NCI-H2029 (cell line): ENCODE measurements around the gene CENPO.

Source experiments
- DNase-seq: peaks from one replicate; lab custom pipeline; 2025; lab: John Stamatoyannopoulos, UW

CENPO gene, protein sequence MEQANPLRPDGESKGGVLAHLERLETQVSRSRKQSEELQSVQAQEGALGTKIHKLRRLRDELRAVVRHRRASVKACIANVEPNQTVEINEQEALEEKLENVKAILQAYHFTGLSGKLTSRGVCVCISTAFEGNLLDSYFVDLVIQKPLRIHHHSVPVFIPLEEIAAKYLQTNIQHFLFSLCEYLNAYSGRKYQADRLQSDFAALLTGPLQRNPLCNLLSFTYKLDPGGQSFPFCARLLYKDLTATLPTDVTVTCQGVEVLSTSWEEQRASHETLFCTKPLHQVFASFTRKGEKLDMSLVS

DNA sequence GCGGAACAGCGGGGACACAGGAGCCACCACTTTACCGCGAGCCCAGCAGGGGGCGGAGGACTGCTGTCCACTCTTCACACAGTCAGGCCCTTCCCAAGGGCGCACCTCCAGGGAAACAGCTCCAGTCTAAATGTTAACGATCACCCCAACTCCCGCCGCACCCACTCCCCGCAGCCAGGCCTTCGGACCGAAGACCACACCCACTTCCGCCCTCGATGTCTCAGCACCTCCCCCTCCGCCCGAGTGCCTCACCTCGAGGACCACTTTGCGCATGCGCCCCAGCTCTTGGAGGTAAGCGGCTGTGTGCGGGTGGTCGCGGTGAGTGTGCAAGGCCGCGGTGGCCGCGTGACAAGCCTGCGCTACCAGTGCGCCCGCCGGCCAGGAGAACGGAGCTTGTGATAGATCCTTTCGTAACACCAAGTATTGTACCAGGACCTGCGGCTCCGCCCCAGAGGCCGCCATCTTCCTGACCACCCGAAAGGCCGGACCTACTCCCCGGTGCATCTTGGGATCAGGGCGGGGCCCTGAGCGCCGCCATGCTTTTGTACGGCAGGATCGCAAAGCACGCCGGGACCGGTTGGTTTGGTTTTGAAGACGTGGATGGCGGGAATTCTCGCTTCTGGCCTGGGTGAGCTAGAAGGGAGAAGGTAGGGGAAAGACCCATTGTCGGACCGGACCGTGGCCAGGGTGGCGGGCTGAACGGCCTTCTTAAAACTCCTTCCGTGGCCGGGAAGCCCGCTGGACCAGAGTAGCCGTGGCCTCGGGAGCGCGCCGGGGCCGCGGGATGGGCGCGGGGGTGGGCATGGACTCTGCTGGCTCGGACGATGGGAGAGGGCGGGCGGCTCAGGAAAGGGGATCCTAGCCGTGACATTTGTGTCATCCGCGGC is at the start of gene CENPO, which contains the start of gene PTRHD1:
TSS of gene CENPO (plus strand) at position 552 of the 887 bp plus-strand sequence. CDS start 495 bp downstream, outside the sequence.
TSS of gene PTRHD1 (minus strand) at position 518 of the 887 bp plus-strand sequence. CDS start at position 504, 14 bp downstream.
- DNase-seq: peak; percentile 95

DNA sequence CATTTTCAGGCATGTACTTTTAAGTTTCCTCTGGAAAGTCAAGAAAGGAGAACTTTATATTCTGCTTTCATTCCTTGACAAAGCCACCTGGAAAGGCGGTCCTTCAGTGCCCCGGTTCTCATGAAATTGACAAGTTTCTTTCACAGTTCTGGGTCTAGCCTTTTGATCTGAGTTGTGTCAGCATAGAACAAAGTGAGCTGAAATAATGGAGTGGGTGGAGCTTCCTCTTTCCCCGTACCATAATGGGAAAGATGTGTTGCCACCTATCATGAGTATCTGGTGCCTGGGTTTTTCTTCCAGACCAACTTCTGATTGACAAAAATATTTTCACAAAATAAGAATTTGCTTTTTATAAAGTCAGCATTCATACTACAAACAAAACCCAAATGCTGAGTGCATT is 49.3 kb upstream of the CENPO start:
- no peak for DNase-seq

DNA sequence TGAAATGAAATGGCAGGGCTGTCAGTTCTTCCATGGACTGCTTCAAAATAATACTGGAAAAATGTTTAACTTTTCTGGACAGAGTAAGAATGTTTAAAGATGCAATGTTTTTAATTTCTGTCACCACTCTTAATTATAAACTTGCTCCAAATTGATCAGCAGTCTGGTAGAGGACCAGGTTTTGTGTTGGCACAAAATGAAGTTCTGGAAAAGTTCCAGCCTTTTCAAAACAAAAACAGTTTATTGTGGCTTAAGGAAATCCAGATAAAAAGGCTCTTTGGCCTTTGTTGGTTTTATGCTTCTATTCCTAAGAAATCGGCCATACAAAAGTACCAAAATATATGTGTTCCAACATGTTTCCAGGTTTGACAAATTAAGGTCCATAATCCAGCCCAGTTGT is 48.9 kb upstream of the CENPO start:
- DNase-seq: no peak

DNA sequence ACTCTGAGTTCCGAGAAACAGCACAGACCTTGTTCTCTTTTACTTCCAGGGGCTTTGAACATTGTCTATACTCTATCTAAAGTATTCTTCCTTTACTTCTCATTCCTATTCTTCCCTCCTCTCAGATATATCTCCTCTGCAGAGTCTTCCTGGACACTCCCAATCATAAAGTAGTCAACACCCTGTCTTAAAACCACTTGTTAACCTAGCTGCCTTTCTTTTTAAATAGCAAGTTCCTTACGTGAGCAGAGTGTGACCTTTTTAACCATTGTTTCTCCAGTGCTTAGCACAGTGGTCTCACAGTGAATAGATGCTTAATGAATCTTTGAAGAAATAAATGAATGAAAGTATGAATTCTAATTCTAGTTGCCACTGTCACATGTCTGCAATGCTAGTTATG is 47.4 kb upstream of the CENPO start:
- no peak for DNase-seq

DNA sequence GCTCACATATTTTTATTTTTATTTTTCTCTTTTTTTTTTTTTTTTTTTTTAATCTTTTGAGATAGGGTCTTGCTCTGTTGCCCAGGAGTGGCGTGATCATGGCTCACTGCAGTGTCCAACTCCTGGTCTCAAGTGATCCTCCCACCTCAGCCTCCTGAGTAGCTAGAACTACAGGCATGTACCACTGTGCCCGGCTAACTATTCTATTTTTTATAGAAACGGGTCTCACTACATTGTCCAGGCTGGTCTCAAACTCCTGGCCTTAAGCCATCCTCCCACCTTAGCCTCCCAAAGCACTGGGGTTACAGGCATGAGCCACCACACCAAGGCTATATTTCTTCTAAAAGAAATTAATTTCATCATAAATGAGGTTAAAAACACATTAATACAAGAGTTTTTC is 45.9 kb upstream of the CENPO start:
- DNase-seq: no peak

DNA sequence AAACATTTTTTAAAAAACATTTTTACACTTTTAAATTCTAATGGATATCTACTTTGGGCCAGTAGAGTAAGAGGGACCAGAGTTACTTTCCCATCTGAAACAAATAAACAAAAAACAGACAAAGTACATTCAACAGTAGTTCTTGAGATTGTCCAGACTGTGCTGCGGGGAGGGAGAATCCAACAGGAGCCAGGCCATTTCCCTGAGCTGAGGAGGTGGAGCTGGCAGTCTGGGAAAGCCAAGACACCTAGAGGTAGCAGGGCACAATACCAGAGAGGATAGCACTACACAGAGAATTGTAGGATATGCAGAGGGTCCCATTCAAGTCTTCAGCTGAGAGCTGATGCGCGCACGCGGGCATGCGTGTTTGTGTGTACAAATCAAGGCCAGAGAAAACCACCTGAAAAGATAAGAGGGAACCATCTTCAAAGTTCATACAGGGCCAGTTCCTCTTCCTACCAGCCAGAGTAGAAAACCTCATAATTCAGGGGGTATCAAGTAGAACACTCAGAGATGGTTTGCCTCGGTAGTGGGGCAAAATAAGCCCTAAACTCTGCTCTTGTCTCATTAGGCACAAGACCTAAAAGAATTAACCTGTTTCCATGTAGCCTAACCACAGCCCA is 44.0 kb upstream of the CENPO start:
- no peak for DNase-seq

DNA sequence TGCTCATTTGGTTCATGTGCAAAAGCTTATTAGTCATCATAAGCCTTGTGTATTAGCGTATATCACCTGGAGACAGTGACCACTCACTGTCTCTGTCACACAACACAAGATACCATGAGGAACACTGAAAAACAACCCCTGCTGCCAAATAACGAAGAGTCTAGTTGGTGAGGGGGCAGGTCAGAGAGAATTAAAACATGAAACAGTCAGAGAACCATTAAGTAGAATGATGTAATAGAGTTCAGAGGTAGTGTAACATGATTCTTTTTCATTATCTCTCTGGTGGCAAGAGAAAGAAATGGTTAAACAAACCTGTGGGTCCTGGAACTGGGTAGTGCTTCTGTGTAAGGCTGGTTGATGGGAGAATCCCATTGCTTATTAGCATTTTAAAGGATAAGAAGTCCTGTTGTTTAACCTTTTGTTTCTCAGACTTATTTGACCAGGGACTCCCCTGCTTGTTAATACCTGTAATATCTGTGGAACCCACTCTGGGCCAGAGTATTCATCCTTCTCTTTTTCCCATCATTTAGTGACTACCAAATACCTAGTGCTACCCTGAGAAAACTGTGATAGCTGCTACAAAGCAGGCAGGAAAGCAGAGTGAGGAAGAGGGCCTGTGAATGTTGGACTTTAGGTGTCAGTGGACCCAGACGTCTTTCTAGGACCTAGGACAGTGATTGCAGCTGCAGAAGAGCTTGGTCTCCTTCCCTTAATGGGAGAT is 38.1 kb upstream of the CENPO start:
- peak; percentile 14 for DNase-seq

DNA sequence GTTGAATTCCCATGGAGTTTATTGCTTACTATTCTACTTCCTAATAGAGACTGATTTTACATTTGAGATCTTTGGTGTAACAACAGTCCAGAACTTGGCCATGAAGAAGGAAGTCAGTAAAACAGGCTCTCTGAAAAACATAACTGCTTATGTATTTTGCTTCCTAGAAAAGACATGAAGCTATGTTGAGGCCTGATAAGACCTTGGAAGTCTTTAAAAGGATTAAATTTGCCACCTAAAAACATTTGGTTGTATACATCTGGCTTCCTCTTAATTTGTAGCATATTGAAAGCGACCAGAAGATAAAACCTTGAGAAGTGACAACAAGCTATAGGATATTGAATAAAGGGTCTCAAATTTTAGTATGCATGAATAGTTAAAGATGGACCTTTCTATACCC is 36.4 kb upstream of the CENPO start:
- no peak for DNase-seq

DNA sequence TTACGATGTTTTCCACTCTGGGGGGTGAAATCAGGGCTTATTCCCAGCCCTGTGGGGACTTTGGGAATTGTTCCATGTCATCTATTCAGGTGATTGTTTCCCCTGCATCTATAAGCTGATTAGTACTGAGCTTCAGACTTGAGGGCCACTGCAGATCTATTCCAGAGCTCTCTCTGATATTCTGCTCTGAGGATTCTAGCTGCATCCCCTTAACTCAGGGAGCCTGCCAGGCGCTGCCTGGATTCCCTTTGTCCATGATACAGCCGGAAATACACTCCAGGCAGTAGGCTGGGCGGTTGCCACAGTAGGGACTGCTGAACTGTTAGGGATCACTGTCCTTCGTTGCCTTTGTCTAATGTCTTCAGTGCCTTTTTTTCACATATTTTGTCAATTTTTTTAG is 31.4 kb upstream of the CENPO start:
- DNase-seq: no peak

DNA sequence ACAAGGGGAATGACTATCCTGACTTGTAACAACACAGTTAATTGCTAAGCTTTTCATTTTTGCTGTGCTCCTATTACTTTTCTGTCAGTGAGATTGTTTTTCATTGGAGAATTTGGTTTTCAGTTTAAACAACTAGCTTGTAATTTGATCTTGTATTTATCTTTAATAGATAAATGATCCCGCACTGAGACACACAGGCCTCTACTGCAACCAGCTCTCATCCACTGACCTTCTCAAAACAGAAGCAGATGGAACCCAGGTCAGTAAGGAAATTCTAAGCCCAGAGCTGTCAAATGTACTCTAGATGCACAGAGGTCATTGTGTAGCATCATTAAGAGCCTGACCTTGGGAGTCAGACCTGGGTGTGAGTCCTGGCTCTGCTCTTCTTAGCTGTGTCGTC is 30.7 kb upstream of the CENPO start:
- no peak for DNase-seq

DNA sequence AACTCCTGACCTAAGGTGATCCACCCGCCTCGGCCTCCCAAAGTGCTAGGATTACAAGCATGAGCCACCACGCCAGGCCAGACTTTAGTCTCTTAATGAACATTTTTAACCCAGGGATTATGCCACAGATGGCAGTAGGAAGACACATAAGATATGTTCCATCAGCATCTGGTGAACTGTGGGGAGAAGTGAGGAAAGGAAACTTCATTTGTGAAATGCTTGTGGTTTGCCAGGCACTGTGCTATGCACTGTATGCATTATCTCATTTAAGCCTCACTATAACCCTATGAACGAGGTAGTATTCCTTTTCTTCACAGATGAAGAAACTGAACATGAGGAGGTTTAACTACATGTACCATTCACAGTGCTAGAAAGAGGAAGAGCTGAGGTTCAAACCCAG is 29.4 kb upstream of the CENPO start:
- no peak for DNase-seq

DNA sequence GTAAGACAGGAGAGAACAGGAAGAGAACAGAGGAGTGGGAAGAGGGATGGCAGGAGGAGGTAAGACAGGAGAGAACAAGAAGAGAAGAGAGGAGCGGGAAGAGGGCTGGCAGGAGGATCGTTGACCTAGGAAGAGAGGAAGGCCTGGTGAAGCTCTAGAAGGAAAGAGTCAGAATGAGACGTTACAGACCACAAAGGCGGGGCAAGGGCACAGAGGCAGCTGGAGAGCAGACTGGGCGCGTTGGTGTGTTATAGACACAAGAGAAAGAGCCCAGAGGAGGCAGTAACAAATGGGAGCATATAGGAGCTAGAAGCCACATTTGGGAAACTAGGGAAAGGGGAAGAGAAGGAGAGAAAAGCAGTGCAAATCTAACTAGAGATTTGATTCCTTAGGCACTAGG is 26.6 kb upstream of the CENPO start:
- no peak for DNase-seq

DNA sequence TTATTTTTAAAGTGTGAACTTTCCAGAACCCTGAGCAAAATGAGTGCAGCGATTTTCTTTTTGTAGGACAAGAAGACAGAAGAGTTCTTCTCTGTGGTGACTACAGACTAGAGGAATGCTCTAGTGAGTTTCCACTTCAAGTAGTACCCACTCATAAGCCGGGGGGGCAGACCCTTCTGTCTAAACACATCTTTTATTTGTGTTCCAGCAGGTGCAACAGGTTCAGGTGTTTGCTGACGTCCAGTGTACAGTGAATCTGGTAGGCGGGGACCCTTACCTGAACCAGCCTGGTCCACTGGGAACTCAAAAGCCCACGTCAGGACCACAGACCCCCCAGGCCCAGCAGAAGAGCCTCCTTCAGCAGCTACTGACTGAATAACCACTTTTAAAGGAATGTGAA is 25.2 kb upstream of the CENPO start:
- peak; percentile 10 for DNase-seq

DNA sequence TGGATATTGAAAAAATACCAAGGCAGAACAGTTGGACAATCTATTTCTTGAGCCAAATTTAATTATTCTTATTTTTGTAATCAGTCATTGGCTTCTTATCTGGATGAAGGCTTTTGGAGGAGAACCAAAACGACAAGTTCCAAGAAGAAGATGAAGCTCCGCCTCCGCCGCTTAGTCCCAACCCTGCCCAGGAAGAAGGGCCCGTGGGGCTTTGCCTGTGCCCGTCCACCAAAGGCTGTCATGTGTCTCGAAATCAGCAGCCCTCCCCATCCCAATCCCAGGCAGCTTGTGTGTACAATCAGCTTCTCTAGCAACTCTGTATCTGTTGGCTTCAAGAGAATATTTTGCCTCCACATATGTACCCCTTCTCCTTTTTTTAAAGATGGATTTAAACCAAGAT is 24.6 kb upstream of the CENPO start:
- DNase-seq: no peak

DNA sequence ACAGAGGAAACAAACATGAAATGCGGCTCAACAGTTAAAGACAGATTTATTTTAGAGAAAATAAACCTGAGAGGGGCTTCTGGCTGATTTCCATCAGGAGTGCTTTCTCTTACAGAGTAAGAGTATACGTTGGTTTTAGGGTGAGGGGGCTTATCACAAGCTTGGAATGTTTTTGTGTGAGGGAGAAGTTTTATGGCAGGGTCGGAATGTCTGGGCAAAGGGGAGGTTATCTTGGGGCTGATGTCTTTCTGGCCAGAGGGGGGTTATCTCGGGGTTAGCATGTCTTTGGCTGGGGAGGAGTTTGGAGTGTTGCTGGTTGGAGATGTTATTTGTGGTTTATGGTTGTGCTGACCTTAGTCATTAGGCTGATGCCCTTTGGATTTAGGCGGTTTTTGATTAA is 22.2 kb upstream of the CENPO start:
- no peak for DNase-seq

DNA sequence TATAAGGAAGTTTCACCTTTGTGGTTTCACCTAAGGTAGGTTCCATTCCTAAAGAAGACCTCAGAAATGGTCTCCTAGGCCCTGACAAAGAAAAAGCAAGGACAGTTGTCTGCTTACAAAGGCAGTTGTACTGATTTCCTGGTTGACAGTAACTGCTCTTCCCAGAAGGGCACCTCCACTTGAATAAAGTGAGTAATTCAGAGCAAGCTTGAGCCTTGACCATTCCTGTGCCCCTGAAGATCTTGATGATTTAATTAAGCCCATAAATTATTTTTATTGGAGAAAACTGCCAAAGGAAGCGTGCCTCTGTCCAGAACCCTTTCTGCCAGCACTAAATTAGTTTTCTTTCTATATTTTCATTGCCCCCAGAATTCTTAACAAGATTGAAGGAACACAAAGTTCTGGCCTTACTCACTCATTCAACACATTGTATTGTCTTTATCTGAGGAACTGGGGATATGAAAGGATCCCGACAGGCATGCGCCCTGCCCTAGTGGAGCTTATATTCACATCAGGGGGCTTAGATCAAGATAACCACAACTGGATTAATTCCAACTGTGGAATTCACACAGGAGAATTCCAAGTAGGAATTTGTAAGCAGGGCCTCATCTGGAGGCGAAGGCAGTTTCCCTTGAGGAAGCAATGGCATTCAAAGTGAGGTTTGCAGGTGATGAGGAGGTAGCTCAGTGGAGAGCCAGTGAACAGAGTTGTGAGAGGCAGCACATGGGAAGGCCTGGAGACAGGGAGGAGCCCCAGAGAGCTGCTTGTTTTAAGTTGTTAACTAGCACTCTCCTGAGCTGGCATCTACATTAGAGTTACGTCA is 21.2 kb upstream of the CENPO start:
- DNase-seq: no peak

DNA sequence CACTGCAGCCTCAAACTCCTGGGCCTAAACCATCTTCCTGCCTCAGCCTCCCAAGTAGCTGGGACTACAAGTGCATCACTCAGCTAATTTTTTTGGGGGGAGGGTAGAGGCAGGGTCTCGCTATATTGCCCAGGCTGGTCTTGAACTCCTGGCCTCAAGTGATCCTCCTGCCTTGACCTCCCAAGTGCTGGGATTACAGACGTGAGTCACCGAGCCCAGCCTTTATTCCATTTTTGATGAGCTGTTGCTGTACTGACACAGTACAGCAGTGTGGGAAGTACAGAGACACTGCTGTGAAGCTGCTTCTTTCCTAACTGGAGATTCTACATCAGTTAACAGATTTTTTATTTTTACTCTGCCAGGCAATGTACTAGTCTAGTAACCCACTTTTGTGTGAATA is 18.9 kb upstream of the CENPO start:
- no peak for DNase-seq

DNA sequence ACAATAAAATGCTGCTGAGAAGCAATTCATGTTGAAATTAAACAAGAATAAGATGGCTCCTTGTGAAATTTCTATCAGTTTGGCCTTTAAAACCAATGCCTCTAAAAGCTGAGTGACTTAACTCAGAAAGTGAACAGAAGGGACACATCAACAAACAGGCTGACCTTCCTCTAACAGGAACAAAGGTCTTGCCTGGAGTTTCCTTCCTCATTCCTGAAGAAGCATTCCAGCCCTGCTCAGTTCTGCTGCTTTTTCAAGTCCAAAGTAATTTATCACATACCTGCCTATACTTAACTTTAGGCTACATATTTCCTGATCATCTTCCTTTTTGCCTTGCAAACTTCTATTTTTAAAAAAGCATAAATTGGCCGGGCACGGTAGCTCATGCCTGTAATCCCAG is 14.1 kb upstream of the CENPO start:
- DNase-seq: no peak

DNA sequence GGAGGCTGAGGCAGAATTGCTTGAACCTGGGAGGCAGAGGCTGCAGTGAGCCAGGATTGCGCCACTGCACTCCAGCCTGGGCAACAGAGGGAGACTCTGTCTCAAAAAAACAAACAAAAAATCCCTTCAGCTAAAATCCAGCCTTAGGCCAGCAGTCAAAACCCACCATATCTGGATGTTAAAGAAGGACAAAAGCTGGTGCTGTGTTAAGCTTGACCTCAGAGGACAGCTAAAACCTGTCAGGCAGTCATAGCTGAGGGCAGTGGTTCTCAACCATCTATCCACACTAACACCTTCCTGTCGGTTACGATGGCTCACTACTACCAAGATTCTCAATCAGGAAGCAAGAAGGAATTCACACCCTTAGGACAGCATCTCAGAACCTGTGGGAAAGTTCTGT is 9.6 kb upstream of the CENPO start:
- no peak for DNase-seq

DNA sequence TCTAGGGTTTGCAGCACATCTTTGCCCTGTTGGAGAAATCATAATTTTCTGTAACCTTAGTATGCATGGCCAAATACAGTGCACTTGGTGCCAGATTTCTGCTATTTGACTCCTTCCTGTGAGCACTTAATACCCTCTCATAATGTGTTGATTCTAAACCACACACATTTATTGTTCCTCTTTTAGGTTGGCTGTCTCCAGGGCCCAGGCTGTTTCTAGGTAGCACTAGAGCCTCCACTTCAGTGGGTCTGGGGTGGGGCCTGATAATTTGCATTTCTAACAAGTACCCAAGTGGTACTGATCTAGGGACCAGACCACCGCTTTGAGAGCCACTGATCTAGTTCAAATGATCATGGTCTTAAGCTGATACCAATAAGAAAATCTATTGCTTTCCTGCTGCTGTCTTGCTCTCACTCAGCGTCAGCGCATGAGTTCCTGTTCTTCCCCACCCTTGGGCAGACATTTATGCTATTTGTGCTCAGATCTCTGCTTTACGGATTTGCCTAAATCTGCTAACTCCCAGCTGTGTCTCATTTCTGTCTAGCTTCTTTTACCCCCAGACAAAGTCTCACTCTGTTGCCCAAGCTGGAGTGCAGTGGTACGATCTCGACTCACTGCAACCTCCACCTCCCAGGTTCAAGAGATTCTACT is 7.4 kb upstream of the CENPO start:
- peak; percentile 85 for DNase-seq

DNA sequence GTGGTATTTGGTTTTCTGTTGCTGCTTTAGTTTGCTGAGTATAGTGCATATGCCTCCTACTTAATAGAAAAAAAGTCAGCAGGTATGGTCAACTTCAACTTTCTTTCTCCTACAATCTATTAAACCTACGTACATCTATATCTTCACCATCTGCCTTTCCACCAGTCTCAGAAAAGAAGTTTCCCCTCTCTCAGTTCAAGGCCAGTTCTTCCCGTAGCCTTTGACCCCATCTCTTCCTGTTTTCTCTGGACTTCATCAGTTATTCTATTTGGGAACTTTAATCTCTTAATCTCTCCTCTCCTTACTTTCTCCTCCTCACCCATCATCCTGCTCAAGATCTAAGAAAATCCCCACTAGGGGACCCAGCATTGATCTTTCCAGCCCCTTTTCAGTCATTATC is 5.7 kb upstream of the CENPO start:
- DNase-seq: no peak
